PC-9 (cell line): ENCODE results near the gene RPL15. TPM values are rescaled to one million over a fixed set of nuclear protein-coding genes. Genes with fewer than 3 reads are reported as not detected.
"Not testable (repeated sequence)": the region's sequence is repeated elsewhere in the genome, so short reads cannot be mapped to it uniquely, and the experiment has no call there.

Experiments used
- BruUV-seq: library from RNA; stranded (reverse); fragments of 400-500 nt; replicated peaks from 2 replicates; lab custom pipeline; 2021; lab: Mats Ljungman, UMichigan
- CTCF ChIA-PET: fragments of 300-600 bp; sonication (Branson Sonifier 250); formaldehyde crosslinking; loops from one replicate; lab custom pipeline; 2022; ENCODE audit warnings: antibody characterized with exemption; lab: Charles Lee
- POLR2A ChIA-PET: fragments of 300-600 bp; sonication (Branson Sonifier 250); formaldehyde crosslinking; loops from one replicate; lab custom pipeline; 2022; ENCODE audit warnings: antibody characterized with exemption; ENCODE audit not compliant: unreplicated experiment; lab: Charles Lee
- DNase-seq, 2 experiments: peaks; one replicate each; pipeline versions ENCODE4 v3.0.0 to v3.0.0-alpha.2; 2015 to 2022; ENCODE audit warnings: mixed read lengths in 1 of 2
- H2AFZ ChIP-seq: fragments of 200-600 bp; sonication (generic); 2 replicates; pipeline ENCODE4 v1.8.1; 2017; ENCODE audit warnings: antibody characterized with exemption
- H3F3A ChIP-seq: fragments of 200-600 bp; sonication (generic); 2 replicates; pipeline ENCODE4 v1.8.1; 2017; ENCODE audit warnings: antibody characterized with exemption, mild to moderate bottlenecking, low read depth; ENCODE audit not compliant: insufficient read depth
- H3K27ac ChIP-seq: fragments of 200-600 bp; sonication (generic); 2 replicates; pipeline ENCODE4 v1.6.1; 2016; ENCODE audit warnings: mixed run types
- H3K27me3 ChIP-seq: fragments of 200-600 bp; sonication (generic); 2 replicates; pipeline ENCODE4 v1.6.1; 2016; ENCODE audit warnings: low read depth, mixed run types; ENCODE audit not compliant: insufficient read depth
- H3K36me3 ChIP-seq: fragments of 200-600 bp; sonication (generic); 2 replicates; pipeline ENCODE4 v1.6.1; 2016; ENCODE audit warnings: low read depth, mixed run types
- H3K4me1 ChIP-seq: fragments of 200-600 bp; sonication (generic); replicated peaks from 2 replicates; pipeline ENCODE4 v1.6.1; 2016; ENCODE audit warnings: mixed run types; ENCODE audit not compliant: insufficient read depth
- H3K4me2 ChIP-seq: fragments of 200-600 bp; sonication (generic); 2 replicates; pipeline ENCODE4 v1.6.1; 2017; ENCODE audit warnings: mixed run types
- H3K4me3 ChIP-seq: fragments of 200-600 bp; sonication (generic); 2 replicates; pipeline ENCODE4 v1.6.1; 2016; ENCODE audit warnings: mixed run types
- H3K79me2 ChIP-seq: fragments of 200-600 bp; sonication (generic); 2 replicates; pipeline ENCODE4 v1.6.1; 2017; ENCODE audit warnings: low read depth, mixed run types
- H3K9me2 ChIP-seq: fragments of 200-600 bp; sonication (generic); 2 replicates; pipeline ENCODE4 v1.8.1; 2017; ENCODE audit warnings: mild to moderate bottlenecking; ENCODE audit not compliant: insufficient read depth
- H3K9me3 ChIP-seq: fragments of 200-600 bp; sonication (generic); 2 replicates; pipeline ENCODE4 v1.8.1; 2016; ENCODE audit warnings: low read depth; ENCODE audit not compliant: insufficient read depth
- H4K20me1 ChIP-seq: fragments of 200-600 bp; sonication (generic); 2 replicates; pipeline ENCODE4 v1.8.1; 2017; ENCODE audit not compliant: insufficient read depth
- EZH2 ChIP-seq: fragments of 200-600 bp; sonication (generic); IDR thresholded peaks from 2 replicates; pipeline ENCODE4 v1.8.0; 2017; ENCODE audit warnings: antibody characterized with exemption, low read depth
- intact Hi-C: fragments of 100-400 bp; cut with micrococcal nuclease; formaldehyde crosslinking; loops from one replicate; pipeline ENCODE4 v1.10.0; 2022; ENCODE audit not compliant: unreplicated experiment
- total RNA-seq: library from RNA; stranded (reverse); gene quantifications from 2 replicates; pipeline ENCODE4 v1.2.3, GENCODE V29; 2021
- TF ChIP-seq, protein P1 (sequence below): fragments of 200-600 bp; sonication (generic); conservative IDR thresholded peaks from 2 replicates; pipeline ENCODE4 v1.6.1; 2017; ENCODE audit warnings: mixed run types, antibody characterized with exemption, mild to moderate bottlenecking, moderate library complexity

RPL15 gene
- total RNA-seq, 1 experiment from 2014 or later, result 1,784 TPM

DNA sequence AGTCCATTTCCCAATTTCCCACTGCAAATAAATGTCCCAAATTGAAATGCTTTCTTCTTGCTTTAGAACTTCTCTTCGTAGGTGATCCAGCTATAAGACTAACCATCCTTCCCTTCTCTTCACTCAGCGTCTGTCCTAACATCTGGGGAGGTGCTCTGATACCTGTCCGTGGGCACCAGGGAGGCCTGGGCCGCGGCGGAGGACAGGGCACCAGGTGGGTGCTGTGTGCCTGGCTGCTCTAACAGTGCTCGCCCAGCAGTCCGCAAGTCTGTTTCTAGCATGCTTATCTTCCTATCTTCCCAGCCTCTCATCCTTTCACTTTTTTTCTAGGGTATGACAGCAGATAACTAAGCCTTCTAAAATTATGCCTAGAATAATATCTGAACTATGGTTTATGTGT, 37.4 kb upstream of the RPL15 start:
- no TSS peak for BruUV-seq
- H3K9me2 ChIP-seq, result no peaks in the 10 kb centered on the region
- no peak for DNase-seq
- no peak for TF ChIP-seq EZH2
- TF ChIP-seq, protein P1, sequence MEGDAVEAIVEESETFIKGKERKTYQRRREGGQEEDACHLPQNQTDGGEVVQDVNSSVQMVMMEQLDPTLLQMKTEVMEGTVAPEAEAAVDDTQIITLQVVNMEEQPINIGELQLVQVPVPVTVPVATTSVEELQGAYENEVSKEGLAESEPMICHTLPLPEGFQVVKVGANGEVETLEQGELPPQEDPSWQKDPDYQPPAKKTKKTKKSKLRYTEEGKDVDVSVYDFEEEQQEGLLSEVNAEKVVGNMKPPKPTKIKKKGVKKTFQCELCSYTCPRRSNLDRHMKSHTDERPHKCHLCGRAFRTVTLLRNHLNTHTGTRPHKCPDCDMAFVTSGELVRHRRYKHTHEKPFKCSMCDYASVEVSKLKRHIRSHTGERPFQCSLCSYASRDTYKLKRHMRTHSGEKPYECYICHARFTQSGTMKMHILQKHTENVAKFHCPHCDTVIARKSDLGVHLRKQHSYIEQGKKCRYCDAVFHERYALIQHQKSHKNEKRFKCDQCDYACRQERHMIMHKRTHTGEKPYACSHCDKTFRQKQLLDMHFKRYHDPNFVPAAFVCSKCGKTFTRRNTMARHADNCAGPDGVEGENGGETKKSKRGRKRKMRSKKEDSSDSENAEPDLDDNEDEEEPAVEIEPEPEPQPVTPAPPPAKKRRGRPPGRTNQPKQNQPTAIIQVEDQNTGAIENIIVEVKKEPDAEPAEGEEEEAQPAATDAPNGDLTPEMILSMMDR, result no peak
- H3K4me1 ChIP-seq, result peaks cover 41% of the 10 kb centered on the region
- ChIA-PET CTCF (no interaction called here), POLR2A (no interaction called here)
- H3K4me3 ChIP-seq, result no peak overlapping the region
- intact Hi-C loops, result no loop called here
- H3K79me2 ChIP-seq, result peaks cover 96% of the 10 kb centered on the region
- H2AFZ ChIP-seq, result no peak overlapping the region
- no peaks in the 10 kb centered on the region for H3K9me3 ChIP-seq
- H3K27ac ChIP-seq, result no peak overlapping the region
- peaks cover 28% of the 10 kb centered on the region for H3F3A ChIP-seq
- H4K20me1 ChIP-seq, result peaks cover 44% of the 10 kb centered on the region
- peaks cover 12% of the 10 kb centered on the region for H3K36me3 ChIP-seq
- no peak overlapping the region for H3K4me2 ChIP-seq
- H3K27me3 ChIP-seq, result no peaks in the 10 kb centered on the region

DNA sequence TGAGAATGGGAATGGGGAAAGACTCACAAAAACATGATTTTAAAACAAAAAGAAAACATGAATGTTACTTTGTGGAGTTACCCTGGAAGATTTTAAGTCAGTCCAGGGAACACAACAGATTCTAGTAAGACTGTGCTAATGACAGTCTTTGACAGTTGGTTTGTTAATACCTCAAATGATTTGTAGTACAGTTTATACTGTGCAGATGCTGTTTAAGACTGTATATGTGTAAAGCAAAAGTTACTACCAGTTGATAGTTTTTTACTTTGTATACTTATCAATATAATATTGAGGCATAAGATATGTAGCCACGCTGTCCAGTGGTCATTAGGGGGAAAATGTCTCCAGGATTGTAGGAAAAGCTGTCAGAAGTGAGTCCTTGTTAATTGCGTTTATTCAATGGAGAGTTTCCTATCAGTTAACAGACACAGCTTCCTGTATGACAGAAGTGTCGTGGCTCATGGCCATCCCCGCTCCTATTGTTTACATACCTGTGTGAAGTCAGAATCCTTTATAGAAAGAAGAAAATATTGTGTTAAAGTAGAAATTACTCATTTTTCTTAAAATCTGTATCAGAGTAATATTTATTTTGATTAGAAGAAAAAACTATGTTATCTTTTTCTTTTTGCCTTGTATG, 36.1 kb upstream of the RPL15 start:
- TF ChIP-seq, protein P1, result no peak
- no peak for TF ChIP-seq EZH2
- H3K79me2 ChIP-seq, result peaks cover 91% of the 10 kb centered on the region

DNA sequence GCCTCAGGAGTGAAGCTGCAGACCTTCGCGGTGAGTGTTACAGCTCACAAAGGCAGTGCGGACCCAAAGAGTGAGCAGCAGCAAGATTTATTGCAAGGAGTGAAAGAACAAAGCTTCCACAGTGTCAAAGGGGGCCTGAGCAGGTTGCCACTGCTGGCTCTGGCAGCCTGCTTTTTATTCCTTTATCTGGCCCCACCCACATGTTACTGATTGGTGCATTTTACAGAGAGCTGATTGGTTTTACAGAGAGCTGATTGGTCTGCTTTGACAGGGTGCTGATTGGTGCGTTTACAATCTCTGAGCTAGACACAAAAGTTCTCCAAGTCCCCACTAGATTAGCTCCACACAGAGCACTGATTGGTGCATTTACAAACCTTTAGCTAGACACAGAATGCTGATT, 34.9 kb upstream of the RPL15 start:
- H3K9me2 ChIP-seq, H3K4me3 ChIP-seq, H3K4me2 ChIP-seq, CTCF ChIA-PET, H2AFZ ChIP-seq, DNase-seq, intact Hi-C loops, H3K9me3 ChIP-seq, BruUV-seq, POLR2A ChIA-PET, H3K27ac ChIP-seq, H3K27me3 ChIP-seq: not testable (repeated sequence)
- Histone ChIP-seq H3K4me1 (peaks cover 30% of the 10 kb centered on the region), H3F3A (peaks cover 42% of the 10 kb centered on the region), H4K20me1 (peaks cover 33% of the 10 kb centered on the region), H3K79me2 (peaks cover 91% of the 10 kb centered on the region), H3K36me3 (peaks cover 12% of the 10 kb centered on the region)

More for the DNA sequence above, 36.1 kb upstream of the RPL15 start:
- no peak for DNase-seq
- Histone ChIP-seq H3K27me3 (no peaks in the 10 kb centered on the region), H3K4me1 (peaks cover 41% of the 10 kb centered on the region), H3K4me3 (no peak overlapping the region), H4K20me1 (peaks cover 40% of the 10 kb centered on the region), H3K9me3 (no peaks in the 10 kb centered on the region), H3K4me2 (no peak overlapping the region), H2AFZ (no peak overlapping the region), H3F3A (peaks cover 41% of the 10 kb centered on the region), H3K9me2 (no peaks in the 10 kb centered on the region), H3K36me3 (peaks cover 12% of the 10 kb centered on the region), H3K27ac (no peak overlapping the region)
- intact Hi-C loops, result no loop called here
- POLR2A ChIA-PET, result no interaction called here
- CTCF ChIA-PET, result no interaction called here
- no TSS peak for BruUV-seq
